Measurements from ENCODE around the gene SPECC1. TPM values are rescaled to one million over a fixed set of nuclear protein-coding genes. Genes with fewer than 3 reads are reported as not detected.

SPECC1 gene
- total RNA-seq, 3 donors from 2014 or later = 36.4 to 59.0 (median 51.8) TPM

DNA sequence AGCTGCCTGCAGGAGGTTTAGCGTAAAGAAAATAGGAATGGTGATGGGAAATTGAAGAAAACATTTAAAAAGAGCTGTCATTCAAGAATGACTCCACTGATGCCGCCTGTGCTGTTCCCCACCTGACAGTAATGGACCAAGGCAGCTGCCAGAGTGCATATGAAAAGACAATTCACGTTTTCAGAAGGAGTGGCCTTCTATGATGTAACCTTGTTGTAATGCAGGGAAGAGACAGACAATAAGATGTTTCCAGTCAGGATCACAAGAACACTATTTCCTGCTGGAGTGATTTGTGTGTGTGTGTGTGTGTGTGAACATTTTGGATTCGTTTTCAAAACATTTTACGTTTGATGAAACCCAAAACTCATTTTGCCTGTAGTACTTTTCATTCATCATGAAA, 254.4 kb downstream of the SPECC1 start:
- Histone ChIP-seq H3K9me3 (no peaks in the 10 kb centered on the region), H3K27me3 (no peaks in the 10 kb centered on the region), H3K36me3 (no peaks in the 10 kb centered on the region), H3K4me1 (no peaks in the 10 kb centered on the region), H3K27ac (no peak overlapping the region), H3K4me3 (no peak overlapping the region)
- no peak for DNase-seq (ENCODE audit: low spot score in 2 of 2)
- intact Hi-C loops (cut with DNase I; ENCODE audit: low total_unique reads) = no loop called here
- no peak for TF ChIP-seq POLR2AphosphoS5 (IDR thresholded peaks at IDR 0.05)
- no peak for TF ChIP-seq POLR2A (IDR thresholded peaks at IDR 0.05)
- TF ChIP-seq CTCF (IDR thresholded peaks at IDR 0.05) = no peak

DNA sequence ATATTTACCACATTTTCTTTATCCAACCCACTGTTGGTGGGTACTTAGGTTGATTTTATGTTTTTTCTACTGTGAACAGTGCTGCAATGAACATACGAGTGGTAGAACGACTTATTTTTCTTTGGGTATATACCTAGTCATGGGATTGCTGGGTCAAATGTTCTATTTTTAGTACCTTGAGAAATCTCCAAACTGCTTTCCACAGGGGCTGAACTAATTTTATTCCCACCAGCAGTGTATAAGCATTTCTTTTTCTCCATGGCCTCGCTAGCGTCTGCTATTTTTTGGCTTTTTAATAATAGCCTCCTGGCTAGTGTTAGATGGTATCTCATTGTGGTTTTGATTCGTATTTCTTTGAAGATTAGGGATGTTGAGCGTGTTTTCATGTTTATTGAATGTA, 255.8 kb downstream of the SPECC1 start:
- TF ChIP-seq POLR2AphosphoS5 (IDR thresholded peaks at IDR 0.05) (no peak), POLR2A (IDR thresholded peaks at IDR 0.05) (no peak), CTCF (IDR thresholded peaks at IDR 0.05) (no peak)
- H3K4me1 ChIP-seq = no peaks in the 10 kb centered on the region
- H3K27me3 ChIP-seq = no peaks in the 10 kb centered on the region
- intact Hi-C loops (cut with DNase I; ENCODE audit: low total_unique reads) = no loop called here
- no peaks in the 10 kb centered on the region for H3K36me3 ChIP-seq
- no peaks in the 10 kb centered on the region for H3K9me3 ChIP-seq
- H3K4me3 ChIP-seq = no peak overlapping the region
- DNase-seq (ENCODE audit: low spot score in 2 of 2) = no peak
- H3K27ac ChIP-seq = no peak overlapping the region

- DNase-seq (ENCODE audit: low spot score in 2 of 2) = no peak
- Histone ChIP-seq H3K36me3 (no peaks in the 10 kb centered on the region), H3K9me3 (no peaks in the 10 kb centered on the region), H3K4me3 (no peak overlapping the region), H3K27ac (no peak overlapping the region), H3K4me1 (no peaks in the 10 kb centered on the region), H3K27me3 (no peaks in the 10 kb centered on the region)
- TF ChIP-seq POLR2A (IDR thresholded peaks at IDR 0.05) (no peak), POLR2AphosphoS5 (IDR thresholded peaks at IDR 0.05) (no peak), CTCF (IDR thresholded peaks at IDR 0.05) (no peak)
- intact Hi-C loops (cut with DNase I; ENCODE audit: low total_unique reads) = no loop called here
Measured at GRCh38 chr17:20266806-20267458, 257.8 kb downstream of the SPECC1 start.

- no peak for DNase-seq (ENCODE audit: low spot score in 2 of 2)
- intact Hi-C loops (cut with DNase I; ENCODE audit: low total_unique reads) = no loop called here
- Histone ChIP-seq H3K4me1 (no peaks in the 10 kb centered on the region), H3K27ac (no peak overlapping the region), H3K9me3 (no peaks in the 10 kb centered on the region), H3K36me3 (no peaks in the 10 kb centered on the region), H3K4me3 (no peak overlapping the region), H3K27me3 (no peaks in the 10 kb centered on the region)
- TF ChIP-seq POLR2A (IDR thresholded peaks at IDR 0.05) = no peak
- no peak for TF ChIP-seq CTCF (IDR thresholded peaks at IDR 0.05)
- TF ChIP-seq POLR2AphosphoS5 (IDR thresholded peaks at IDR 0.05) = no peak
Measured at GRCh38 chr17:20267459-20267842, 258.3 kb downstream of the SPECC1 start.

- no peak for DNase-seq (ENCODE audit: low spot score in 2 of 2)
- Histone ChIP-seq H3K27me3 (no peaks in the 10 kb centered on the region), H3K4me1 (no peaks in the 10 kb centered on the region), H3K4me3 (no peak overlapping the region), H3K27ac (no peak overlapping the region), H3K9me3 (no peaks in the 10 kb centered on the region), H3K36me3 (no peaks in the 10 kb centered on the region)
- TF ChIP-seq POLR2A (IDR thresholded peaks at IDR 0.05) (no peak), CTCF (IDR thresholded peaks at IDR 0.05) (no peak), POLR2AphosphoS5 (IDR thresholded peaks at IDR 0.05) (no peak)
- intact Hi-C loops (cut with DNase I; ENCODE audit: low total_unique reads) = no loop called here
Measured at GRCh38 chr17:20270369-20270768, 261.2 kb downstream of the SPECC1 start.

Data from breast epithelium (tissue), 4 donors.